ENCODE data around the gene DNAH17. TPM values are rescaled to one million over a fixed set of nuclear protein-coding genes. Genes with fewer than 3 reads are reported as not detected.

DNAH17 gene
- total RNA-seq, 1 experiment from 2014 or later, result 0.69 TPM

DNA sequence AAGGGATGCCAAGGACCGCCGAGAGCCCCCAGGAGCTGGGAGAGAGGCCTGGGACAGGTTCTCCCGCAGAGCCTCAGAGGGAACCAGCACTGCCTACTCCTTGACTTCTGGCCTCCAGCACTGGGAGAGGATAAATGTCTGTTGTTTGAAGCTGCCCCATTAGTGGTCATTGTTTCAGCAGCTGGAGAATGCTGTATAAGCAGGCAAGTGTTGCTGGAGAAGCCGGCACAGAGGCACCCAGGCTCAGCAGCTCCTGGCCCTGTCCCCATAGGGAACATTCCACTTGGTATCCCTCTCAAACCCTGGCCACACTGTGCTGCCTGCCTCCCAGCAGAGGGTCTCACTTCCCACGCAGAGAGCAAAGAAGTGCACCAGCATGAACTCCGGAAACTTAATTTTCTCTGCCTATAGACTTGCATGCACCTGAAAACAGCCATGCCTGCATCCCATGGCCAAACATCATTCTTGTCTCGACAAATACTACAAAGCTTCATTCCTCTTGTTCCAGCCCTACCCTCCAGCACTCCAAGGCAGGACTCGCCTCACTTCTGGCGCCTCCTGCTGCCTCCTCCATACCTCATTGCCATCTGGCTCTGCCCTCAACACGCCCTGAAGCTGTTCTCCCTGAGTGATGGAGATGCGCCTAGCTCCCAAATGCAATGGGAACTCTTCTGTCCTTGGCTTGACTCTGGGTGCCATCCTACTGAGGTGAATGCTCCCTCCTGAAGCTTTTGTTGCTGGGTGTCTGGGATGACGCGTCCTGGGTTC, 88.1 kb downstream of the DNAH17 start:
- BruUV-seq (replicated peaks), result no TSS peak
- no peak for DNase-seq (ENCODE audit: low read depth, low spot score)
- ATAC-seq, result no peak
- Histone ChIP-seq H3K36me3 (ENCODE audit: control insufficient read depth in 1 of 2, insufficient read depth in 2 of 2, low read length in 2 of 2) (no peaks in the 10 kb centered on the region), H3K79me2 (ENCODE audit: insufficient read depth, low read length) (no peaks in the 10 kb centered on the region), H3K4me1 (ENCODE audit: control insufficient read depth in 1 of 2, insufficient read depth in 2 of 2, low read length in 2 of 2) (peaks cover 0 to 14% of the 10 kb centered on the region in 2 experiments; a peak in 3 of 4 replicates), H3K9me2 (ENCODE audit: insufficient read depth) (no peaks in the 10 kb centered on the region), H3K9ac (ENCODE audit: low read length) (no peak overlapping the region), H4K20me1 (ENCODE audit: insufficient read depth) (no peaks in the 10 kb centered on the region), H2AFZ (ENCODE audit: low read depth, low read length, poor library complexity, severe bottlenecking) (no peak overlapping the region), H3K4me2 (ENCODE audit: low read length) (no peak overlapping the region), H3K9me3 (ENCODE audit: control insufficient read depth in 1 of 2, insufficient read depth in 1 of 2, low read depth in 1 of 2, low read length in 2 of 2) (no peaks in the 10 kb centered on the region), H3K4me3 (replicated peaks in 1 of 2; ENCODE audit: low read depth in 1 of 2, low read length in 2 of 2) (no peak overlapping the region), H3K27ac (ENCODE audit: low read depth, low read length) (no peak overlapping the region), H3K27me3 (ENCODE audit: insufficient read depth, low read length) (no peaks in the 10 kb centered on the region)
- intact Hi-C loops (cut with micrococcal nuclease), result no loop called here
- ChIA-PET CTCF (no interaction called here), POLR2A (no interaction called here), RAD21 (ENCODE audit: low non-redundant PET in 1 of 2, low total read pairs in 2 of 2, uncharacterized antibody in 2 of 2, unreplicated experiment in 2 of 2) (no interaction called here)
- no peak for TF ChIP-seq EGR1 (IDR thresholded peaks at IDR 0.05; ENCODE audit: low read depth)
- TF ChIP-seq SIN3A (IDR thresholded peaks at IDR 0.05; ENCODE audit: low read depth), result no peak
- TF ChIP-seq TCF7L2 (IDR thresholded peaks at IDR 0.05; ENCODE audit: borderline replicate concordance, extremely low read depth, insufficient read depth, insufficient read length), result no peak
- TF ChIP-seq CEBPB (IDR thresholded peaks at IDR 0.05; ENCODE audit: low read depth), result no peak
- no peak for TF ChIP-seq ELF1 (IDR thresholded peaks at IDR 0.05; ENCODE audit: borderline replicate concordance, low read depth)
- no peak for TF ChIP-seq SP1 (IDR thresholded peaks at IDR 0.05; ENCODE audit: low read depth)
- TF ChIP-seq, protein P1, sequence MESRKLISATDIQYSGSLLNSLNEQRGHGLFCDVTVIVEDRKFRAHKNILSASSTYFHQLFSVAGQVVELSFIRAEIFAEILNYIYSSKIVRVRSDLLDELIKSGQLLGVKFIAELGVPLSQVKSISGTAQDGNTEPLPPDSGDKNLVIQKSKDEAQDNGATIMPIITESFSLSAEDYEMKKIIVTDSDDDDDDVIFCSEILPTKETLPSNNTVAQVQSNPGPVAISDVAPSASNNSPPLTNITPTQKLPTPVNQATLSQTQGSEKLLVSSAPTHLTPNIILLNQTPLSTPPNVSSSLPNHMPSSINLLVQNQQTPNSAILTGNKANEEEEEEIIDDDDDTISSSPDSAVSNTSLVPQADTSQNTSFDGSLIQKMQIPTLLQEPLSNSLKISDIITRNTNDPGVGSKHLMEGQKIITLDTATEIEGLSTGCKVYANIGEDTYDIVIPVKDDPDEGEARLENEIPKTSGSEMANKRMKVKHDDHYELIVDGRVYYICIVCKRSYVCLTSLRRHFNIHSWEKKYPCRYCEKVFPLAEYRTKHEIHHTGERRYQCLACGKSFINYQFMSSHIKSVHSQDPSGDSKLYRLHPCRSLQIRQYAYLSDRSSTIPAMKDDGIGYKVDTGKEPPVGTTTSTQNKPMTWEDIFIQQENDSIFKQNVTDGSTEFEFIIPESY (IDR thresholded peaks at IDR 0.05; ENCODE audit: extremely low read depth, insufficient replicate concordance, low read length), result no peak
- TF ChIP-seq, protein P2, sequence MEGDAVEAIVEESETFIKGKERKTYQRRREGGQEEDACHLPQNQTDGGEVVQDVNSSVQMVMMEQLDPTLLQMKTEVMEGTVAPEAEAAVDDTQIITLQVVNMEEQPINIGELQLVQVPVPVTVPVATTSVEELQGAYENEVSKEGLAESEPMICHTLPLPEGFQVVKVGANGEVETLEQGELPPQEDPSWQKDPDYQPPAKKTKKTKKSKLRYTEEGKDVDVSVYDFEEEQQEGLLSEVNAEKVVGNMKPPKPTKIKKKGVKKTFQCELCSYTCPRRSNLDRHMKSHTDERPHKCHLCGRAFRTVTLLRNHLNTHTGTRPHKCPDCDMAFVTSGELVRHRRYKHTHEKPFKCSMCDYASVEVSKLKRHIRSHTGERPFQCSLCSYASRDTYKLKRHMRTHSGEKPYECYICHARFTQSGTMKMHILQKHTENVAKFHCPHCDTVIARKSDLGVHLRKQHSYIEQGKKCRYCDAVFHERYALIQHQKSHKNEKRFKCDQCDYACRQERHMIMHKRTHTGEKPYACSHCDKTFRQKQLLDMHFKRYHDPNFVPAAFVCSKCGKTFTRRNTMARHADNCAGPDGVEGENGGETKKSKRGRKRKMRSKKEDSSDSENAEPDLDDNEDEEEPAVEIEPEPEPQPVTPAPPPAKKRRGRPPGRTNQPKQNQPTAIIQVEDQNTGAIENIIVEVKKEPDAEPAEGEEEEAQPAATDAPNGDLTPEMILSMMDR (IDR thresholded peaks at IDR 0.05 in 2 of 3, conservative IDR thresholded peaks at IDR 0.05 in 1 of 3; ENCODE audit: borderline replicate concordance in 1 of 3, insufficient read depth in 1 of 3, low read depth in 2 of 3, low read length in 2 of 3), result no peak
- no peak for TF ChIP-seq FOSL1 (IDR thresholded peaks at IDR 0.05; ENCODE audit: low read depth)
- no peak for TF ChIP-seq EZH2phosphoT487 (IDR thresholded peaks at IDR 0.05; ENCODE audit: borderline replicate concordance)
- TF ChIP-seq, protein P3, sequence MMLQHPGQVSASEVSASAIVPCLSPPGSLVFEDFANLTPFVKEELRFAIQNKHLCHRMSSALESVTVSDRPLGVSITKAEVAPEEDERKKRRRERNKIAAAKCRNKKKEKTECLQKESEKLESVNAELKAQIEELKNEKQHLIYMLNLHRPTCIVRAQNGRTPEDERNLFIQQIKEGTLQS (IDR thresholded peaks at IDR 0.05), result no peak

All from HCT116 (cell line).